ENCODE measurements around the gene VEZT. TPM values are rescaled to one million over a fixed set of nuclear protein-coding genes. Genes with fewer than 3 reads are reported as not detected.

VEZT gene
- polyA plus RNA-seq, 1 of the 3 experiments (the other 2 are of a cell fraction), result 41.2 TPM

- TF ChIP-seq REST (IDR thresholded peaks at IDR 0.05; ENCODE audit: low read depth, low read length) (no peak), IRF3 (IDR thresholded peaks at IDR 0.05; ENCODE audit: low read depth, low read length) (no peak), MEF2A (IDR thresholded peaks at IDR 0.05; ENCODE audit: borderline replicate concordance, low read depth) (no peak), SMC3 (IDR thresholded peaks at IDR 0.05; ENCODE audit: low read depth, low read length) (no peak)
Observed at GRCh38 chr12:95337146-95337545, 119.5 kb downstream of the VEZT start (continued).

GRCh38 chr12:95339086-95339788 is 121.6 kb downstream of the VEZT start:
- WGBS (ENCODE audit: low lambda C conversion rate), result 83% methylated on average over 1 of the region's 2 CpGs
- Histone ChIP-seq H4K20me1 (ENCODE audit: insufficient read depth) (no peaks in the 10 kb centered on the region), H3K4me2 (no peak overlapping the region), H3K27me3 (ENCODE audit: insufficient read depth) (no peaks in the 10 kb centered on the region), H2AFZ (ENCODE audit: low read depth) (no peak overlapping the region), H3K27ac (ENCODE audit: low read depth in 2 of 2, low read length in 1 of 2) (no peak overlapping the region), H3K4me1 (ENCODE audit: control insufficient read depth in 1 of 2, insufficient read depth in 2 of 2, low read depth in 1 of 2, low read length in 1 of 2) (peaks cover 0 to 3% of the 10 kb centered on the region in 2 experiments; a peak in 1 of 4 replicates), H3K36me3 (replicated peaks in 1 of 2; ENCODE audit: control insufficient read depth in 1 of 2, insufficient read depth in 2 of 2, low read length in 1 of 2) (no peaks in the 10 kb centered on the region), H3F3A (replicated peaks; ENCODE audit: insufficient read depth) (no peaks in the 10 kb centered on the region), H3K9ac (no peak overlapping the region), H3K79me2 (ENCODE audit: insufficient read depth) (no peaks in the 10 kb centered on the region), H3K9me2 (no peaks in the 10 kb centered on the region), H3K4me3 (ENCODE audit: low read depth in 2 of 2, low read length in 1 of 2) (no peak overlapping the region), H3K9me3 (no peaks in the 10 kb centered on the region)
- no peak for TF ChIP-seq GABPA (IDR thresholded peaks at IDR 0.05; ENCODE audit: low read depth)
- no peak for TF ChIP-seq NFIC (IDR thresholded peaks at IDR 0.05; ENCODE audit: borderline replicate concordance)
- TF ChIP-seq MAX (IDR thresholded peaks at IDR 0.05; ENCODE audit: low read depth), result no peak
- TF ChIP-seq SIN3A (IDR thresholded peaks at IDR 0.05; ENCODE audit: borderline replicate concordance, low read depth, low read length), result no peak
- no peak for TF ChIP-seq TAF1 (IDR thresholded peaks at IDR 0.05; ENCODE audit: borderline replicate concordance, low read depth, low read length)
- TF ChIP-seq ELF1 (IDR thresholded peaks at IDR 0.05), result no peak
- no peak for TF ChIP-seq TCF12 (IDR thresholded peaks at IDR 0.05)
- no peak for TF ChIP-seq RAD21 (IDR thresholded peaks at IDR 0.05; ENCODE audit: low read length)
- TF ChIP-seq SMC3 (IDR thresholded peaks at IDR 0.05; ENCODE audit: low read depth, low read length), result no peak
- no peak for TF ChIP-seq IRF3 (IDR thresholded peaks at IDR 0.05; ENCODE audit: low read depth, low read length)
- DNase-seq, result no peak
- ChIA-PET CTCF (interaction anchor here (1.2 to 2.2 kb wide), 3 partner anchors 195 to 222 kb away, joined by 3 to 7 read pairs (median 7); no protein-coding TSS in a partner anchor), POLR2A (no interaction called here)
